ENCODE results near the gene NCS1. TPM values are rescaled to one million over a fixed set of nuclear protein-coding genes. Genes with fewer than 3 reads are reported as not detected.

Gene NCS1
- total and polyA plus RNA-seq, 9 of the 15 experiments (the other 6 are each of a cell fraction or from before 2014, with no cell fraction given), result 0.28 to 27.0 (median 9.6) TPM

DNA sequence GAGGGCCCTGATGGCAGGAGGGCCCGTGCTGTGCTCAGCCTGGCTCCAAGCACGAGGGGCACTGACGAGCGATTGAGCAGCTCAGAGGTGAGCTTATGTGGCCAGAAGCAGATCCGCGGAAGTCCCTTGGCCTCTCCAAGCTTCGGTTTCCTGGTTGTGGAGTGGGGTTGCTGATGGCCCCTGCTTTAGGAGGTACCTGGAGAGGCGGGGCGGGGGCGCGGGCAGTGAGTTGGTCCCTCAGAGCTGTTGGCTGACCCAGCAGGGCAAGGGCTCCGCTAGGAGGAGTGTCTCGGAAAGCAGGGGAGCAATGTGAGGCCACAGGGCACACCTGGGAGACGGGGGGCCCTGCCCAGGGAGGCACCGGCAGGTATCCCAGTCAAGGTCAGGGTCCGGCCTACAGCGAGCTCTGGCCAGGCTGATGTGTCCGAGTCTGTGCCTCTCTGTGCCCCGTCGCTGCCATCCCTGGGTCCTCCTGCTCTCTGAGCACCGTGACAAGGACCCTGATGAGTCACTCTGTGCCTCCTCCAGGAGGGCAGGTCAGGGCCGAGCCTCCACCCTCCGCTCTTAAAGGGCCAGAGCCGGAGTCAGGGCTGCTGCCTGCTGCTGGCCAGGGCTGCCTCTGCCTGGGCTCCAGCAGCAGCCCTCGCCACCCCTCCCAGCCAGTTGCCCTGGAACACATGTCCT, 14.8 kb downstream of the NCS1 start (continued):
- TF ChIP-seq AFF4 (CRISPR knock-in tag; IDR thresholded peaks at IDR 0.05) (no peak), CBX3 (IDR thresholded peaks at IDR 0.05; ENCODE audit: borderline replicate concordance in 1 of 2, low read length in 2 of 2) (no peak), SMARCB1 (IDR thresholded peaks at IDR 0.05; ENCODE audit: insufficient read length, low read depth) (no peak), PML (IDR thresholded peaks at IDR 0.05; ENCODE audit: low read length) (no peak), ZNF133 (CRISPR knock-in tag; IDR thresholded peaks at IDR 0.05) (no peak), VEZF1 (CRISPR knock-in tag; IDR thresholded peaks at IDR 0.05) (no peak), ZNF75A (CRISPR knock-in tag; IDR thresholded peaks at IDR 0.05) (no peak), CHD2 (IDR thresholded peaks at IDR 0.05; ENCODE audit: low read depth, low read length) (no peak), TCF3 (CRISPR knock-in tag; IDR thresholded peaks at IDR 0.05) (0 out of 2 replicates have a peak, but pooled peaks have one; percentile 8), LCOR (CRISPR knock-in tag; IDR thresholded peaks at IDR 0.05) (no peak), ATF7 (IDR thresholded peaks at IDR 0.05) (peak; percentile 59), ZFP36 (IDR thresholded peaks at IDR 0.05; ENCODE audit: low read depth, low read length, partially characterized antibody) (peak; percentile 84), CBX2 (IDR thresholded peaks at IDR 0.05; ENCODE audit: insufficient read depth, low read length, poor library complexity, severe bottlenecking) (no peak), RAD51 (IDR thresholded peaks at IDR 0.05; ENCODE audit: borderline replicate concordance, low read depth) (no peak), DMBX1 (CRISPR knock-in tag; IDR thresholded peaks at IDR 0.05; ENCODE audit: borderline replicate concordance) (no peak)
- TF ChIP-seq, protein P1, sequence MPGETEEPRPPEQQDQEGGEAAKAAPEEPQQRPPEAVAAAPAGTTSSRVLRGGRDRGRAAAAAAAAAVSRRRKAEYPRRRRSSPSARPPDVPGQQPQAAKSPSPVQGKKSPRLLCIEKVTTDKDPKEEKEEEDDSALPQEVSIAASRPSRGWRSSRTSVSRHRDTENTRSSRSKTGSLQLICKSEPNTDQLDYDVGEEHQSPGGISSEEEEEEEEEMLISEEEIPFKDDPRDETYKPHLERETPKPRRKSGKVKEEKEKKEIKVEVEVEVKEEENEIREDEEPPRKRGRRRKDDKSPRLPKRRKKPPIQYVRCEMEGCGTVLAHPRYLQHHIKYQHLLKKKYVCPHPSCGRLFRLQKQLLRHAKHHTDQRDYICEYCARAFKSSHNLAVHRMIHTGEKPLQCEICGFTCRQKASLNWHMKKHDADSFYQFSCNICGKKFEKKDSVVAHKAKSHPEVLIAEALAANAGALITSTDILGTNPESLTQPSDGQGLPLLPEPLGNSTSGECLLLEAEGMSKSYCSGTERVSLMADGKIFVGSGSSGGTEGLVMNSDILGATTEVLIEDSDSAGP (CRISPR knock-in tag; IDR thresholded peaks at IDR 0.05), result peak; percentile 98
- TF ChIP-seq, protein P2, sequence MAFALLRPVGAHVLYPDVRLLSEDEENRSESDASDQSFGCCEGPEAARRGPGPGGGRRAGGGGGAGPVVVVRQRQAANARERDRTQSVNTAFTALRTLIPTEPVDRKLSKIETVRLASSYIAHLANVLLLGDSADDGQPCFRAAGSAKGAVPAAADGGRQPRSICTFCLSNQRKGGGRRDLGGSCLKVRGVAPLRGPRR (CRISPR knock-in tag; IDR thresholded peaks at IDR 0.05), result no peak
- TF ChIP-seq, protein P3, sequence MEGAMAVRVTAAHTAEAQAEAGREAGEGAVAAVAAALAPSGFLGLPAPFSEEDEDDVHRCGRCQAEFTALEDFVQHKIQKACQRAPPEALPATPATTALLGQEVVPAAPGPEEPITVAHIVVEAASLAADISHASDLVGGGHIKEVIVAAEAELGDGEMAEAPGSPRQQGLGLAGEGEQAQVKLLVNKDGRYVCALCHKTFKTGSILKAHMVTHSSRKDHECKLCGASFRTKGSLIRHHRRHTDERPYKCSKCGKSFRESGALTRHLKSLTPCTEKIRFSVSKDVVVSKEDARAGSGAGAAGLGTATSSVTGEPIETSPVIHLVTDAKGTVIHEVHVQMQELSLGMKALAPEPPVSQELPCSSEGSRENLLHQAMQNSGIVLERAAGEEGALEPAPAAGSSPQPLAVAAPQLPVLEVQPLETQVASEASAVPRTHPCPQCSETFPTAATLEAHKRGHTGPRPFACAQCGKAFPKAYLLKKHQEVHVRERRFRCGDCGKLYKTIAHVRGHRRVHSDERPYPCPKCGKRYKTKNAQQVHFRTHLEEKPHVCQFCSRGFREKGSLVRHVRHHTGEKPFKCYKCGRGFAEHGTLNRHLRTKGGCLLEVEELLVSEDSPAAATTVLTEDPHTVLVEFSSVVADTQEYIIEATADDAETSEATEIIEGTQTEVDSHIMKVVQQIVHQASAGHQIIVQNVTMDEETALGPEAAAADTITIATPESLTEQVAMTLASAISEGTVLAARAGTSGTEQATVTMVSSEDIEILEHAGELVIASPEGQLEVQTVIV (CRISPR knock-in tag; IDR thresholded peaks at IDR 0.05; ENCODE audit: borderline replicate concordance), result no peak

All from K562 (cell line).